Endodermal cell (in vitro differentiated cells): ENCODE results near the gene GFRA4. TPM values are rescaled to one million over a fixed set of nuclear protein-coding genes. Genes with fewer than 3 reads are reported as not detected.

Experiments used
- DNase-seq: peaks from one replicate; pipeline ENCODE4 v3.0.0-alpha.2; 2017
- H3K27ac ChIP-seq: 2 replicates; pipeline ENCODE4 v1.5.1; 2013; ENCODE audit warnings: mild to moderate bottlenecking, low read depth, low read length, moderate library complexity
- H3K27me3 ChIP-seq: 2 replicates; pipeline ENCODE4 v1.6.1; 2013; ENCODE audit warnings: mild to moderate bottlenecking, low read length, moderate library complexity; ENCODE audit not compliant: insufficient read depth, control insufficient read depth, poor library complexity, severe bottlenecking
- H3K36me3 ChIP-seq: 2 replicates; pipeline ENCODE4 v1.7.0; 2013; ENCODE audit warnings: mild to moderate bottlenecking, low read length, moderate library complexity; ENCODE audit not compliant: control insufficient read depth, insufficient read depth
- H3K4me1 ChIP-seq: one replicate; pipeline ENCODE4 v1.7.0; 2013; ENCODE audit warnings: low read length; ENCODE audit not compliant: control insufficient read depth, insufficient read depth
- H3K4me3 ChIP-seq: 2 replicates; pipeline ENCODE4 v1.5.1; 2013; ENCODE audit warnings: mild to moderate bottlenecking, low read length, moderate library complexity
- H3K9ac ChIP-seq: 2 replicates; pipeline ENCODE4 v1.6.1; 2013; ENCODE audit warnings: mild to moderate bottlenecking, low read length, moderate library complexity; ENCODE audit not compliant: poor library complexity, severe bottlenecking; ENCODE audit errors: extremely low read depth
- H3K9me3 ChIP-seq: 2 replicates; pipeline ENCODE4 v1.6.1; 2013; ENCODE audit warnings: mild to moderate bottlenecking, low read length, moderate library complexity; ENCODE audit not compliant: control insufficient read depth
- H3K27ac Mint-ChIP-seq: 2 replicates; pipeline ENCODE4 v1.8.0; 2020; ENCODE audit warnings: mixed read lengths
- H3K27me3 Mint-ChIP-seq: 2 replicates; pipeline ENCODE4 v1.8.0; 2021; ENCODE audit warnings: mild to moderate bottlenecking, mixed read lengths; ENCODE audit not compliant: insufficient read depth
- H3K36me3 Mint-ChIP-seq: 2 replicates; pipeline ENCODE4 v1.8.0; 2020; ENCODE audit warnings: low read depth, mixed read lengths
- H3K4me1 Mint-ChIP-seq: 2 replicates; pipeline ENCODE4 v1.8.0; 2020; ENCODE audit warnings: mixed read lengths
- H3K4me3 Mint-ChIP-seq: 2 replicates; pipeline ENCODE4 v1.8.0; 2020; ENCODE audit warnings: mild to moderate bottlenecking, moderate library complexity, mixed read lengths
- H3K9me3 Mint-ChIP-seq: 2 replicates; pipeline ENCODE4 v1.8.0; 2020; ENCODE audit warnings: mild to moderate bottlenecking, mixed read lengths
- WGBS, 2 experiments: methylation state at CpG; one replicate each; pipeline versions ENCODE4 v1.1.5 to v1.1.7; 2013; ENCODE audit warnings: missing lambda C conversion rate in 2 of 2, mixed read lengths in 1 of 2; ENCODE audit not compliant: insufficient coverage in 1 of 2, insufficient read length in 1 of 2; 5-methylcytosine and 5-hydroxymethylcytosine counted together
- total RNA-seq, 2 donors: library from RNA; stranded (reverse); fragmentation: NEBNext Ultra II Directional in 1 of 2; extraction: Animal tissue kit (Norgen Biotek cat#: 25700) in 1 of 2; gene quantifications; 2 replicates in 1 of 2; 3 replicates in 1 of 2; pipeline ENCODE4 v1.2.1, GENCODE V29; 2021
- TF ChIP-seq, protein P1 (sequence below): fragments of 200-600 bp; sonication (generic); conservative IDR thresholded peaks from 2 replicates; pipeline ENCODE4 v1.5.0; 2021; ENCODE audit warnings: antibody characterized with exemption, mild to moderate bottlenecking

The GFRA4 gene
- total RNA-seq, 2 donors from 2014 or later: not detected

DNA sequence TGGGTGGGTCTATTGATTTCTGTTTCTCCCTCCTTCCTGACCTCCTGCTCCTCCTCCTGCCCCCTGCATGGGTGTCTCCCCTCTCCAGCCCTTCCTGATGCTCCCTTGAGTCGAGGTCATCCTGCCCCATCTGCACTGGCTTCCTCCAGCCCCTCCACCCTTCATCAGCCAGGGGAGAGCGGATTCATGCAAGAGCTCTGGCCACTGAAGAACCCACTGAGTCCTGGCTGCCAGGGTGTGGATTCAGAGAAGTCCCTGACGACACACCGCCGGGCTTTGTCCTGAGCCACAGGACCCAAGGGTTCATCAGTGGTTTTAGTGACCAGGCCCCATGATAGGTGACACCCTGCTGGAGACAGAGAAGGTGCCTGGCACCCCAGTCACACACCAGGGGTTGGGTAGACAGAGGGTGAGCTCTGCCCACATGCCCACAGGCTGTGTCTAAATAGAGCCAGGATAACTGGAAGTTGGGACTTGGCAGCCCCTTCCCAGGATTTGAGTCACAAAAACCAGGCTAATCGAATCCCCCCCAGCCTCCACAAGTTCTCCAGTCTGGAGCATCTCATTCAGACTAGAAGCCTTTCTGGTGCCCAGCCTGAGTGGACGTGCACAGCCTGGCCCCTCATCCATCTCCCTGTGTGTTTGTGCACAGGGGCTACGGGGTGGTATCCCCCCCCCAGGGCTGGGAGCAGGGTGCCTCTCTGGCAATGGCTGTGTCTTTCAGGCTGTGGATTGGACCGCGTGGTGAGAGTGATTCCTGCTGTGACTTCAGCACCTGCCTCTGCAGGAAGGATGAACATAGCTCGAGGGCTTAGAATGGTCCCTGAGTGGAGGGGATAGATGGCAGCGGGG, 1.2 kb downstream of the GFRA4 start:
- H3K27ac Mint-ChIP-seq: no peak overlapping the region
- H3K4me3 Mint-ChIP-seq: no peak overlapping the region
- peaks cover 3% of the 10 kb centered on the region for H3K4me1 Mint-ChIP-seq
- Histone ChIP-seq H3K36me3 (no peaks in the 10 kb centered on the region), H3K4me1 (no peaks in the 10 kb centered on the region), H3K27me3 (peaks cover 47% of the 10 kb centered on the region), H3K4me3 (no peak overlapping the region), H3K9ac (no peak overlapping the region), H3K27ac (no peak overlapping the region), H3K9me3 (no peaks in the 10 kb centered on the region)
- peak; percentile 36 for DNase-seq
- no peaks in the 10 kb centered on the region for H3K36me3 Mint-ChIP-seq
- peaks cover 66% of the 10 kb centered on the region for H3K27me3 Mint-ChIP-seq
- 78 to 90% methylated on average over 4 to 12 of the region's 12 CpGs for WGBS, 2 experiments
- peaks cover 3% of the 10 kb centered on the region for H3K9me3 Mint-ChIP-seq
- TF ChIP-seq, protein P1, sequence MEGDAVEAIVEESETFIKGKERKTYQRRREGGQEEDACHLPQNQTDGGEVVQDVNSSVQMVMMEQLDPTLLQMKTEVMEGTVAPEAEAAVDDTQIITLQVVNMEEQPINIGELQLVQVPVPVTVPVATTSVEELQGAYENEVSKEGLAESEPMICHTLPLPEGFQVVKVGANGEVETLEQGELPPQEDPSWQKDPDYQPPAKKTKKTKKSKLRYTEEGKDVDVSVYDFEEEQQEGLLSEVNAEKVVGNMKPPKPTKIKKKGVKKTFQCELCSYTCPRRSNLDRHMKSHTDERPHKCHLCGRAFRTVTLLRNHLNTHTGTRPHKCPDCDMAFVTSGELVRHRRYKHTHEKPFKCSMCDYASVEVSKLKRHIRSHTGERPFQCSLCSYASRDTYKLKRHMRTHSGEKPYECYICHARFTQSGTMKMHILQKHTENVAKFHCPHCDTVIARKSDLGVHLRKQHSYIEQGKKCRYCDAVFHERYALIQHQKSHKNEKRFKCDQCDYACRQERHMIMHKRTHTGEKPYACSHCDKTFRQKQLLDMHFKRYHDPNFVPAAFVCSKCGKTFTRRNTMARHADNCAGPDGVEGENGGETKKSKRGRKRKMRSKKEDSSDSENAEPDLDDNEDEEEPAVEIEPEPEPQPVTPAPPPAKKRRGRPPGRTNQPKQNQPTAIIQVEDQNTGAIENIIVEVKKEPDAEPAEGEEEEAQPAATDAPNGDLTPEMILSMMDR: no peak

DNA sequence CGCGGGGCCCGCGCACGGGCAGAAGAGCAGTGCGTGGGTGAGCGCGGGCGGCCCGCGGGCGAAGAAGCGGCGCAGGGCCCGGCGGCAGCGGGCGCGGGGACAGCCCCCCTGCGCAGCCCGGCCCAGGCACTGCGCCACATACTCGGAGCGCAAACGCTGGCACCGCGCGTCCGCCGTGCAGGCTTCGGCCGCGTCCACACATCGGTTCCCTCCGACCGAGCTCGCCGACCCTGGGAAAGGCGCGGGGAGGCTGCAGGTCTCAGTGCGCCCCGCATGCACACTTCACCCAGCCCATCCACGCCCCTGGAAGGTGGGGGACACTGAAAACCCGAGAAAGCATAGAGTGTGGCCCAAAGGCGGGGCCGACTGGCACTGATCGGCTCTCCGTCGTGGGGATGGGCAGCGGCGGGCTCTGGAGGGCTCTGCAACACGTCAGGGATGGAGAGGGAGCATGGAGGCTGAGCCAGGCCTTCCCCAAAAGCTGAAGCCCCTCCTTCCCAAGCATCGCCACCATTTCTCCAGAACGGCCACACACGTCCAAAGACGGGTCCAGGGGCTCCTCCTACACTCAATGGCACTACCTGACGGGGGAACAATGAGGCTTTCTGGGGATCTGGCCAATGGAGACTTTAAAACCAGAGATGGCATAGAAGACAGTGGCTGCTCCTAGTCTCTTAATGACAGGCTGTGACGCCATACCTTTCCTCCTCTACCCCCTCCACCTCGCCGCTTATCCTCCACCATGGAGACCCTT, 2.0 kb downstream of the GFRA4 start:
- Histone ChIP-seq H3K9ac (no peak overlapping the region), H3K27me3 (peaks cover 47% of the 10 kb centered on the region), H3K27ac (no peak overlapping the region), H3K4me1 (no peaks in the 10 kb centered on the region), H3K36me3 (no peaks in the 10 kb centered on the region), H3K4me3 (no peak overlapping the region), H3K9me3 (no peaks in the 10 kb centered on the region)
- 37 to 38% methylated on average over 39 to 60 of the region's 60 CpGs for WGBS, 2 experiments
- Mint-ChIP-seq H3K4me1 (peaks cover 3% of the 10 kb centered on the region), H3K27me3 (peaks cover 67% of the 10 kb centered on the region), H3K4me3 (no peak overlapping the region), H3K36me3 (no peaks in the 10 kb centered on the region), H3K9me3 (peaks cover 3% of the 10 kb centered on the region), H3K27ac (no peak overlapping the region)
- DNase-seq: peak; percentile 34
- TF ChIP-seq, protein P1: no peak

DNA sequence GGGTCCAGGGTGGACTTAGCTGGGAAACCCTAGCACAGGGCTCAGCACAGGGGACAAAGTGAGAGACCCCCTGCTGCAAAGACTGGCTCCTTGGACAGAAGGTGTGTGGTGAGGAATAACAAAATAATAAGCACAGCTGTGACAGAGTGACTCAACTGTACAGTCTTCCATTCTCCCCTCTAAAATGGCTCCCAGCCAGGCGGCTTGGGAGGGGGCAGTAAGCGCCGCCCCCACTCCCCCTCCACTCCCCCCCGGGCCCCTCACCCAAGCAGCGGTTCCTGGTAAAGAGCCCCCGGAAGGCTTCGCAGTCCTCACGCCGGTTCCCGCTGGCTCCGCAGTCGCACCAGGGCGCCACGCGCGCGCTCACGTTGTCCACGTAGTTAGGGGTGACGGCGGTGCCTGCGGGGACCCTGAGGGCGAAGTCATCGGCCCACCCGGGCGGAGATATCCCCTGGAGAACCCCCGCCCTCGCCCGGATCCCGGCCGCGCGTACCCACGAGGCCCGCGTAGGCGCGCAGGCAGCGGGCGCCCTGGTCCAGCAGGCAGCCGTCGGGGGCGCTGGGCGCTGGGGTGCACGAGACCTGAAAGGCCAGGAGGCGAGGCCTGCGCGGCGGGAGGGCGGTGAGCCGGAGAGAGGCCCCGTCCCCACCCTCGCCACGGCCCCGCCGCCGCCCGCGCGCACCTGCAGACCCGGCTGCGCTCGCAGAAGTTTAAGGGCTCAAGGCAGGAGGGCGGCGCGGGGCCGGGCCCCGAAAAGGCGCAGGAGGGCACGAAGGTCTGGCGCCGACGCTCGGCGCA, 2.7 kb downstream of the GFRA4 start:
- H3K27me3 ChIP-seq: peaks cover 47% of the 10 kb centered on the region
- H3K27me3 Mint-ChIP-seq: peaks cover 69% of the 10 kb centered on the region
- H3K9me3 ChIP-seq: no peaks in the 10 kb centered on the region
- H3K9ac ChIP-seq: no peak overlapping the region
- no peaks in the 10 kb centered on the region for H3K36me3 Mint-ChIP-seq
- DNase-seq: no peak
- no peaks in the 10 kb centered on the region for H3K36me3 ChIP-seq
- no peak overlapping the region for H3K4me3 Mint-ChIP-seq
- no peak overlapping the region for H3K27ac ChIP-seq
- peaks cover 5% of the 10 kb centered on the region for H3K9me3 Mint-ChIP-seq
- no peak overlapping the region for H3K4me3 ChIP-seq
- no peaks in the 10 kb centered on the region for H3K4me1 ChIP-seq
- peaks cover 3% of the 10 kb centered on the region for H3K4me1 Mint-ChIP-seq
- TF ChIP-seq, protein P1: no peak
- H3K27ac Mint-ChIP-seq: no peak overlapping the region
- WGBS, 2 experiments: 16 to 26% methylated on average over 25 to 75 of the region's 75 CpGs
